ENCODE results near the gene SORCS3.

SORCS3 gene

DNA sequence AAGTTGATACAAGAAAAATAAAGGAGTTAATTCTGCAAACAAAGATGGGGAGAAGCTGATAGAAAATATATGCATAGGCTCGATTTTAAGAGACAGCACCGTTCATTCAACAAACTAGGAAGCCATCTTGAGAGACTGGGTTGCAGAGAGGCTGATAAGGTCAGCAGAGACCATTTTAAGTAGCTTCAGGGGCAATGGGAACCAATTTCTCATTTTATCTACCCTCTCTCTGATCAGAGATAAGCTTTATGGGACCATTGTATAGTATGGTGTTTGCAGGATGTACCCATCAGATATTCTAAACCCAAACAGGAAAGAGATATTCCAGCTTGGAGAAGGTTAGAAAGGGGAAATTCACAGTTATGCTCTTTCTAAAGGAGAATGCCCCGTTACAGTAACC is 499.5 kb downstream of the SORCS3 start:
- DNase-seq, result no peak

DNA sequence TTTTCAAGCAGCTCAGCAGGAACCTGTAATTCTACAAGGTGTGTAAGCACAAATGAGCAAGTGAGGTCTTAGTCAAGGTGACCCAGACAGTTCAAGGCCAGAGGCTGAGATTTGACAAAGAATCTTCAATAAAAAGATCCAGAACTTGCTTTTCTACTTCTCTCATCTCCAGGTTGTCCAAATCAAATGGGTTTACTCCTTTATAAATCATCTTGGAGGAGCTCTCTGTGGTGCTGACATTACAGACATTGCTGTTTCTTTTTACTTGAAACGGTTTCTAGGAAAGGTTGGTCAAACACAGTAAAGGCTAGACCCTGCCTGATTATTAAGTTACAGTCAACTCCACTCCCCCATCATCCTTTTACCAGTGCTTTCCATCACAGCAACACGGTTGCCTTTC is 504.6 kb downstream of the SORCS3 start:
- no peak for DNase-seq

DNA sequence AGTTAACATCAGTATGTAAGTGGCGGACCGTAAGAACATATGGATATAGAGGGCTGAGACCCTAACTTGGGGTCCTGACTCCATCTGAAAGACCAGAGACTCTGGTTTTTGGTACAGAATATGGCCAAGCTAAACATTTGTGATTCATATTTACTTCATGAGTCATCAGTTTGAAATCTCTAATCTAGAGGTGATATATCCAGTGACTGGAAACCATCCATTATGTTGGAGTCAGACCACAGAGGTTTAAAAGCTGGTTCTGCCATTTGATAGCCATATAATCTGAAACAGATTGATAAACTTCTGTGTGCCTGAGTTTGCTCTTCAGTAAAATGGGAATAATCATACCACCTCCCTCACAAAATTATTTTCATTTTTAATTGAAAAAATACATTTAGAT is 505.3 kb downstream of the SORCS3 start:
- DNase-seq, result no peak

DNA sequence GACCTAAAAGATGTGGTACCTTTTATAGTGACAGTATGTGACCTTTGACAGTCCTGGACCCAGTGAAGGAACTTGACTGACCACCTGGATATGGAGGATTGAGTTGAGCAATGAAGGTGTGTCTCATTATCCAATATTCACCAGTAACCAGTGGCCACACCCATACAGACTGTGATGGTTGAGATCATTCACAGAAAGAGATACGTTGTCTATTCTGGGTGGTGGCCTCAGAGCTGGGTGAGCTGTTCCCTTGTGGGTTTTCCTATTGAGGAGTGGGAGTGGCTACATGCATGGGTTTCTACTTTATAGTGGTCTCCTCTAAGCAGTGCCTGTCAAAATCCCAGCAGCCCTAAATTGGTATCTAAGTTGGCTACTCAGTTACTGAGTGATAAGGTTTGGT is 507.4 kb downstream of the SORCS3 start:
- DNase-seq, result no peak

DNA sequence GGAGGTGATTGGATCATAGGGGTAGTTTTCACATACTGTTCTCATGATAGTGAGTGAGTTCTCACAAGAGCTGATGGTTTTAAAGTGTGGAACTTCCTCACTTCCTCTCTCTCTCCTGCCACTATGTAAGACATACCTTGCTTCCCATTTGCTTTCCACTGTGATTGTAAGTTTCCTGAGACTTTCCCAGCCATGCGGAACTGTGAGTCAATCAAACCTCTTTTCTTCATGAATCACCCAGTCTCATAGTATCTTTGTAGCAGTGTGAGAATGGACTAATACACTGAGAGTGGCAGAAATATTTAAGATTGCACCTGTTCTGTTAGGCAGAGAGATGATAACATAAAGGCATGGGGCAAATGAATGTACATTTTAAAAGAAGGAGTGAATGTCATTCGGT is 507.8 kb downstream of the SORCS3 start:
- DNase-seq, result no peak

DNA sequence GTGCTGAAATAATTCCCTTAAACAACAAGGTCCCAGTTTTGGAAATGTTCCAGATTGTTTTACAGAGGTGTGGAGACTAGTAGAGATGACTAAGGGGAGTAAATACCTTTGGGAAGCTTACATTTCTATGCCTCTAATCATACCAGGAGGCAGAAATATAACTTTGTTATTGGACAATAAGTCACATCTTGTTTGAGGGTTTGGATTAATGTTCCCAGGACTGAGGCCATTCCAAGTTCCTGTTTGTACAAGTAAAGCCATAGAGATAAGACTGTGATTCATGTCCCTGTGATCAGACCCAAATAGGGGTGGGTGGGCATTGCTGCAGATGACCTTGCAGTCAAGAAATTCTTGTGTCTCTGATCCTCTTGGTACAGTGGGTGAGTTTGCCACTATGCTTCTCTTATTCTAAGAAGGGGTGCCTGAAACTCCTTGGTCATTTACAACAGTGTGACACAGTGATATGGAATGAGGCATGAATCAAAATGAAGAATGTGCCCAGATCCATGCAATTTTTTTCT is 508.3 kb downstream of the SORCS3 start:
- DNase-seq, result no peak

DNA sequence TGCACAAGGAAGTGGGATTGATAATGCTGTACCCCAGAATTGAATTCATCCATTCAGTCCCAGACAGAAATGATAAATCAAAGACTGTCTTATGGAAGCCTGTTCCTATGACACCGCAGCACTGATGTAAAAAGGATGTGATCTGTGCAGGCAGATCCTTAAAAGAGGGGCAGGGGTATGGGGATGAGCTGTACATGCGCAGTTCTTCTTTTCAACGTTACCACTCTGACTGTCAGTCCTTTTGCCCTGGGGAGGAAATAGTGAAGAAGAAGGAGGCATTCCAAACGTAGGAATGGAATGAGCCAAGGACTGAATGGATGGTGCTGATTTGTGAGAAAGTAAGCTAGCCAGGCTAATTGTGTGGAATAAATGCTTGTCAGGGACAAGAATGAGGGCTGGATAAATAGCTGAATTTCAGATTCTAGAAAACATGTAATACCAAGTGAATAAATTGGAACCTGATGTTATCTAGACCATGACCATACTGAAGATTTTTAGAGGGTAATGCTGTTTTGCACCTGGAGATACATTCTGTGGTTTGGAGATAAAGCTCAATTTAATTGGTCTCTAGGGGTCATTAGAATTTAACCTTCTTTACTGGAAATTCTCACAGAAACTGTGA is 509.3 kb downstream of the SORCS3 start:
- DNase-seq, result no peak

DNA sequence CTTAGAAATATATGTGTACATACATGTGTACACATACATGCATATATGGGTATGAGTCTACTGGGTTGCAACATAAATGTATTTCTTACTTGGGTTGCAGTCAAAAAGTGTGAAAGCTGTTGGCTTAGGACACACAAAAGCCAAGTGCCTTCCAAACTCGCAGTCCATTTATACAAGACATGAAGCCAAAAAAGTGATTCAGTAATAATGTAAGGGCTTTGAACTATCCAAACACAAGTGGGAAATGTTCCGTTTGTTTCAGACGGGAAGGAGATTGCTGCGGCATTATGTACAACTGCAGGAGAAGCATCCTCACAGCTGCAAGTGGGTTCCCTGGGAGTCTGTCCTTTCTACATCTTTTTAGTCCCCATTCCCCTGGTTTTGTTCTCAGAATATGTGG is 513.6 kb downstream of the SORCS3 start:
- no peak for DNase-seq

DNA sequence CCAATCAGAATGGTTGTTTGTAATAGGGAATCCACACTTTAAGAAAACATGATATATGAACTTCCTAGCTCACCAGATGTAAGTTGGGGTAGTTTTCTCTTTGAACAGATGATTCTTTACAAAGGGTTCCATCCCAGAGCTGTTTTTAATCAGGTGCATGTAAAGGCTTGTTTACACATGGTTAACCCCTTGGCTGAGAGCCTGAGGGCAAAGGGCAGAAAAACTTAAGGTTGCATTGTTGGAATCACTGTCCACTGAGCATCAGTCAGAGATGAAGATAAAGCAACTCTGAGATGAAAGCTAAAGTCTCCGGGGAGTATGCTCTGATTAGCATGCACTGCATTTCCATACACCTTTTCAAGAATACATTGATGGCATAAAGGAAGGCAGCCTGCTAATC is 518.2 kb downstream of the SORCS3 start:
- DNase-seq, result no peak

DNA sequence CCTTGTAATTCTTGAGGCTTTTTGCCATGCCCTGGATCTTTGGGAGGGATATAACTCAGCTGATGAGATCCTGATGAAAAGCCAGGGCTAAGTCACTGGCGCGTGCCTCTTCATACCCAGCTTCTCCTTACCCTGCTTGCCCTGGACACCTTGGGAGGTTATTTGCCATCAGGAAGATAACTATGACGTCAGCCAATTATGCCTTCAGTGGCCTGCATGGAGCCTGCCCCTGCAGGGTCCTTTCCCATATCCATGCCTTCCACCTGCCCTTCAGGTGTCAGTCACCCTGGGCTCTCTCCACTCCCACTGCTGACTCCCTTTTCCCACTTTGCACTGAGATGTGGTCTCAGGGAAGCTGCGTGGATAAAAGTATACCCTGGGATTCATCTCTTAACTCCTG is 520.1 kb downstream of the SORCS3 start:
- DNase-seq, result no peak

DNA sequence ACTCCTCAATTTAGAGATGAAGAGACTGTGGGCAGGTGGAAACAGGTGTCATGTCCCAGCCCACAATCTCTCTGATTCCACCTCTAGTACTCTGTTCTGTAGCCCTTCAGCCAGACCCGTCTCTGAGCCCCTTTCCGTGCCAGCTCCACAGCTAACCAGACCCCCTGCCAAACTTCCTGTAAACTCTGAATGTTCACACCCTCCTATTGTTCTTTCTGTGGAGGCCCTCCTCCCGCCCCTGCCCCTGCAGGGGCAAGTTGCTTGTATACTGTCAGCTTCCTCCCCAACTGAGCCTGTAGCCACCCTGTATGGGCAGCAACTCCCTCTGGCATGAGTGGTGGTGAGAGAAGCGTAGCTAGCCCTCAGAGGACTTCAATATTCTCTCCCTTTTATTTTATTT is 520.7 kb downstream of the SORCS3 start:
- no peak for DNase-seq

DNA sequence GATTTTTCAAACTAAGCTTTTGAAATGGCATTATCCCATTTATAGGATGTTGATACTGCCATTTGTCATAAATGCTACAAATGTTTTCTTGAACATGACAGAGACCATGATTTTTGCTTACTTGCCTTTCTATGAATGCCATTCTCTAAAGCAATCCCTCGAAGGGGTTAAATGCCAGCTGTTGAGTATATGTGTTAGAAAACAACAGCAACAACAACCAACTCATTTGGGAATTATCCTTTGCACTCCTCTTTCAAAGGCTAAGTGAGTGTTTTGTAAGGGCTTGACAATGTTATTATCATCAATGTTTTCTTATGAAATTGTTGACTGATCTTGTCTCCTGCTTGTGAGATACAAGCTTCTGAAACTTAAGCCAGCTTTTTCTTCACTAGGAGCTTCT is 529.4 kb downstream of the SORCS3 start:
- DNase-seq, result no peak

DNA sequence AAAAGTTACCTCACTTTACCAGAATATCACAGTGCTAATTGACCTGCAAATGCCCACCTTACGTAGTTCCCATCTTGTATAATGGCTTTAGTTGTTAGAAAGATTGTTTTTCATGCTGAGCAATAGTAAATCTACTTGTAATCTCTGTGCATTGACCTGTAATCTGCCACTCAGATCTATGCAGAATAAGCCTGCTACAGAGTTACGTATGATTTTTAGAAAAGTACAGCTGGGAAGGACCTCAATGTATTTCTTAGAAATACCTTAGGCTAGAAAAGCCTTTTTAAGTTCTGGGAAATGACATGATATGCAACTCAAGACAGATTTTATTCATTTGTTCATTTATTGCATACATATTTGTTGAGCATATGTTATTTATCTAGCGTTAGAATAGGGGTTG is 530.9 kb downstream of the SORCS3 start:
- DNase-seq, result no peak

DNA sequence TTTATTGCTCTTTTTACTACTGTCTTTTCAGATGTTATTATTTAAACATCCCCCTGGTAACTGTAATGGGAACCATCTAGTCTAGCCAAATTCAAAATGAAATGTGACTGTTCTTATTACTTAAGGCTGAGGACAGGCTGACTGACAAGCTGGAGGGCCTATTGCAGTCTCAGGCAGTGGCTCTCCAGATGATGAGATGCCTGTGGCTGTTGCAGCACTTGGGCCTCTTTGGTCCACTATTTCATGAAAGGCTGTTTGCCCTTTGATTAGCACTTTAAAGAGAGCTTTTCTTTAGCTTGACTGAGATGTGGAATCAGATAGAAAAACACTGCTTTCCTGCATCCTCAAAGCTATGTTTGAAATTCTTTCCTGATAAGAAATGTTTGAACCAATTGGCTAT is 540.5 kb downstream of the SORCS3 start:
- DNase-seq, result no peak

DNA sequence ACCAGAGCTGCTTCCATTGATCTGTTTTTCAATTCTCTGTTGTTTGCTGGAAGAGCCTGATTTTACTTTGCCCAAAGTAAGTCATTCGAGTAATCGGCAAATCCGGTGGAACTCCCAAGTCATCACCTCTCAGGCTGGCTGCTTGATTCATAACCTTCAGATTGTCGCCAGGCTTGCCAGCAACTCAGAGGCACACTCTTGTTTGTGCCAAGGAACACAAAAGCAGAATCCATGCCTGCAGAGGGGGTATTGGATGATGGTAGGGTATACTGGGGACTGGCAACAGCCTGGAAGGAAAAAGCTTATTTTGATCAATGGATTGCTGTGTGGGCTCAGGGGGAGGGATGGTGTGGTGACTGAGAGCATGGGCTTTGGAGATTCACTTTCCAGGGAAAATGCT is 542.4 kb downstream of the SORCS3 start:
- no peak for DNase-seq

DNA sequence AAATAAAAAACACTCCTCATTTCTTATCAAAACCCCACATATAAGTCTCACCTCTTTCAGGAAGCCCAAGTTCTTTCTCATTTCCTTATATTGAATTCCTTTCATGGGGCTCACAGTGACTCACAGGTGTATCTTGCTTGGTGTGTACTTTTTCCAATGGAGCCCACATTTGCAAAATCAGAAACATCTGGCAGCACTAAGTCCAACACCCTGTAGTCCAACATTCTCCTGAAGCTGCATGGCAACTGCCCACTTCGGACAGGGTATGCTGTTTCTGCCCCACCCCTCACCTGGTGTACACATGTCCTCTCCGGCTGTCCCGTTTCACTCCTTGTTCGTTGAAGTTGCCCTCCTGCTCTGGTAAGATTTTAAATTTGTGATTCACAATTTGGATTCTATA is 544.1 kb downstream of the SORCS3 start:
- no peak for DNase-seq

DNA sequence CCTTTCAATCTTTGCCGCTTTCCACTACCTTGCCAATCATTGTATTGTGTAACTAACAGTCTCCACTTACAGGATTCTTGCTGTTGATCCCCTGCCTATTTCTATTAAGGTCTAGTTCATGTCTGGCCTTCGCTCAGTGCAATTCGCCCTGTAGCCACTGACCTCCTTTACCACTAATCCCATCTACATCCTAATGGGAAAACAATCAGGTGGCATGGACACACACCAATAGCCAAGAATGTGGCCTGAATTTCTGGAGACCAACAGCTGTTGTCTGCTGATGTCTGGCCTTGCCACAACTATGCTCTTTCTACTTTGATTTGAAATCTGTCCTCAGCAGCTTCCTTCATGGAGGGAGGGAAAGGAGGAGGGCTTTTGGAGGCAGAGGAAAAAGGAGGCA is 546.2 kb downstream of the SORCS3 start:
- no peak for DNase-seq

DNA sequence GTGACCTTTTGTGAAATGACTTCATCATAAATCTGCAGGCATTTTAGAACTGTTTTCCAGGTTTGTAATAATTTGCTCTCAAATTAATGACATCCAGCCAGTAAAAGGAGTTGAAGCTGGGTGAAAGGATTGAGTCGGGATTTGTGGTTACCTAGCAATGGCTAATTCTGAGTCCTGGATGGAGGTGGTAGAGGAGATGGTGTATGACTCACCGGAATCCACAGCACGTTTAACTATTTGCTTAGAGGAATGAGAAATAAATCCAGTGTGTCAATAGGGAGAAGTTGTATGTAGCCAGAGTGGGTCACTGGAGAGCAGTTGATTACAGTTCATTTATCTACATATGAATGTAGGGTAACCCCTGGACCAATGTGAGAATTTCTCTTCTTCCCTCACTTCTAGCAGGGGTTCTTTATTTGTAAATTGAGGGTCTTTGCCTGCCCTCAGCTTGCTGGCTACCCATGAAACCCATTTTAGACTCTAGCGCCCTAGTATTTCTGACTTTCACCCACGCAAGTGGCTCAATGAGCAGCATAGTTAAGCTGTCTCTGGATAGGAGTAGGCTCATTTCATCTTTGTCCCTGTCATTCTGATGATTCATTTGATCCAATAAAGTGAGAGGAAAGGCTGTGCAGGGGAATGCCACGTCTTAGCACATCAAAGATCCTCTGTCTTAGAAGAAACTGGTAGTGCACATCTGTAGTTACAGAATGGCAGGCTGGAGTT is 547.8 kb downstream of the SORCS3 start:
- peak; percentile 30 for DNase-seq

DNA sequence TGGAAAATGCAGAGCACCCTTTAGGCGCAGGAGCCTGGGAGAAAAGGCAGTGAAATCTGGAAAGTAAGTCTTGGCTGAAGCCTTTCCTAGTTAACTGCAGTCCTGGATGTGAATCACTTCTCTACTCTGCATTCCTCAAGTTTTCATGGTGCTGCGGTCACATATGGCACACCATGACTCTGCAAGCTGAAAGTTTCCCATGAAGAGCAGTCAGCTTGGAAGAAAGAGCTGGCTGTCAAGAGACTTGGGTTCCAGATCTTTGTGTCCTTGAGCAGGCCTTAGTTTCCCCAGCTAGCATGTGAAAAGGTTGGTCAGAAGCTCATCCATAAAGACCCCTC is 548.3 kb downstream of the SORCS3 start:
- no peak for DNase-seq

DNA sequence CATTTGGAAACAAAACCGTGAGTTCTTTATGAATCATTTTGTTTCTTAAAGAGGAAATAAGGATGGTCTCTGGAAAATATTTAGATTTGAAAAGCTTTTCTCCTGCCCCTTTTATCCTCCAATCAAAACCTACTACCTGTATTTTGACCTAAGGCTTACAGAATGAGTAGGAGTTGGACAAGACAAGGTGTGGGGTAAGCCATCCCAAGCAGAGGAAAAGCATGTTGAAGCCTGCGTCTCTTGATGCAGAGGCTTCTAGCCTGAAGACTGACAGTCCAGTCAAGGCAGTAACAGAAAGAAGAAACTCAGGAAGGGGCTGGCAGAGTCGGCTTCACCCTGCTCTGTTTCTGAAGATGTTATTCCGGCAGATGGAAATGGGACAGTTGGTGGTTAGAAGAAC is 551.1 kb downstream of the SORCS3 start:
- no peak for DNase-seq

DNA sequence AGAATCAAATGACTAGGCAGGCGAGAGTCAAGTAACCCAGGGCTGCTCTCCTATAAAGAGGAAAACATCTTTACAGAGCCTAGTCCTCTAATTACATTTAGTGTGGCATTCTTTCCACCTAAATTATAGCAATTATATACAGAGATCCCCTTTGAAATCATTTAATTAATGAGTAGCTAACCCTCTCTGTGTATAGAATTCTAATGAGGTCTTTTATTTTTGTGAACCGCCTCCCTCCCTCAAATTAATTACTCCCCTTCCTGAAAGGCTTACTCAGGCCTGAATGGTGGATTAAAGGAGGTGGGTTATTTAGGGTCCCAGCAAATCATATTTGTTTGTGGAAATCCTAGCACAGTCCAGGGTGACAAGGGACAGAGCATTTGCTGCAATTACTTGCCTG is 551.8 kb downstream of the SORCS3 start:
- no peak for DNase-seq

DNA sequence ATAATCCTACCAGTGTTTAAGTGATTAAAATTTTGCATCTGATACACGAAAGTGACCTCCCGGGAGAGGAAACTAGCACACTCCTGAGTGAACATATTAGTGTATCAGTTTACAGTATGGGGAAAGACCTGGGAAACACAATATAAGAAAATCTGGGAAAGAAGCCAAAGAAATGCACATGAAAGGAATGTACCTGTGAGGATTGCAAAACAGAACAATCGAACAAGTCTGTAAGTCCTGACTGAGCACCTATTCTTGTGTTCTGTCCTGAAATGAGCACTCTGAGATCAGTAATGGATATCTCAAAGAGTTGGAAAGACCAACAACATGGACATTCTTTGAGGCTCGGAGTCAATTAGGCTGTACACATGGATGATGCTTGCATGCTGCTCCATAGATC is 554.7 kb downstream of the SORCS3 start:
- DNase-seq, result no peak

DNA sequence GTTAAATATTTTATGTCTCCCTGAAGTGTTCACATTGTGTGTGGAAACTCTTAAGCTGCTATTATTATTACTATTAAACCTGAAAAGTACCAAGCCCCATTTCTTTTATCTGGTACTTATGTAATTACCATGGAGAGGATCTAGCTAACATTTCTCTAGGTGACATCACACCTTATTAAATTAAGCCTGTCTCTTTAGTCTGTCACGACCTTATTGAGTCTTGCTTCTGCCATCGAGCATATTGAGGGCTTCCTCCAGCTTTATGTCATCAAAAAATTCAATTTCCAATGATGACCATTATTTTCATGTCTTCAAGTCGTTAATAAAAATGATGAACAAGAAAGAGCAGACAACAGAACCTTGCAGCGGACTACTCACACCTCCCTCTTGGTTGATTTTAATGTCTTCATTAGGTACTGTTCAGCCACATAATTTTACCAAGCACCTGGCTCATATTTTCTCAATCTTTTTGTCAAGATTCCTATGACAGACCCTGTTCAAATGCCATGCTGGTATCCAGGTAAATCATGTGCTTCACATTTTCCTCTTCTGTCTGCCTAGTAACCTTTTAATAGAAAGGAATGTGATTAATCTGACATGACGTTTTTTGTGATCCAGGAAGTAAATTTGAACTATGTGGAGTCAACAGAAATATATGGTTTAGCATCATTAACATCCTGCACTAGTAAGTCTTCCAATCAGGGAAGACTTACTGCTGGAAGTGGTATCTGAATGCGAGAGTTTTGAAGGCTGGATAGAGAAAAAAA is 556.7 kb downstream of the SORCS3 start:
- DNase-seq, result no peak

DNA sequence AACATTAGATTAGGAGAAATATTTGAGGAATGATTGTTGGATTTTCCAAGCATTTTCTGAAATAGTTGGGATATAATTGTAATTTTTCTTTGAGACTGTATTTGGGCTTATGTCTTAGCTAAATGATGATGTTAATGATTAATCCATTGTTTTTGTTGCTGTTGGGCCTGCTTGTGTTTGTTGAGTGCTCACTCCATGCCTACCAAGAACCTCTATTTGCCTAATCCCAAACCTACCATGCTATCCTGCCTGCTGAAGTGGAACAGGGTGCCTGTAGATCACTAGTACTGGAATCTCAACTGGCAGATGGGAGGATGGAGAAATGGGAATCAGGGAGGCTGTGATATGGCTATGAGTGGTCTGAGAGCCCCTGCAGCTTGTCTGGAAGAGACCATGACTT is 565.5 kb downstream of the SORCS3 start:
- no peak for DNase-seq
